Smooth muscle cell (in vitro differentiated cells): ENCODE data around the gene ERICH3. TPM values are rescaled to one million over a fixed set of nuclear protein-coding genes. Genes with fewer than 3 reads are reported as not detected.

Experiments
- polyA plus RNA-seq: library from polyadenylated mRNA; unstranded; fragments of >200 nt; fragmentation: Nextera tagmentation; extraction: Ambion mirVana; gene quantifications from 2 replicates; pipeline ENCODE4 v1.2.1, GENCODE V29; 2016
- total RNA-seq: library from RNA; depleted of rRNA; stranded (reverse); fragments of >200 nt; gene quantifications from 2 replicates; pipeline ENCODE4 v1.2.3, GENCODE V29; 2014

ERICH3 gene
- total and polyA plus RNA-seq, 2 experiments from 2014 or later = not detected

Other genes starting within 250 kb of the ERICH3 start
- gene LRRC53, start 161.2 kb downstream of the ERICH3 start, total RNA-seq = not detected in 2 replicates
- not detected in 2 replicates for gene LRRC53, start 161.2 kb downstream of the ERICH3 start, polyA plus RNA-seq
- gene CRYZ, start 59.3 kb upstream of the ERICH3 start, total RNA-seq = 0.04 TPM in 1 of 2 replicates, not detected in the other
- gene CRYZ, start 59.3 kb upstream of the ERICH3 start, polyA plus RNA-seq = not detected in 2 replicates
- not detected in 2 replicates for gene TYW3, start 59.4 kb upstream of the ERICH3 start, total RNA-seq
- not detected in 2 replicates for gene TYW3, start 59.4 kb upstream of the ERICH3 start, polyA plus RNA-seq